Stimulated activated CD4-positive, alpha-beta T cell treated with anti-CD3 and anti-CD28 coated beads, Interleukin-4, amount 100 ng/mL, for 24 hours (primary cell): ENCODE measurements around the gene CFAP61.
A peak's percentile ranks its signal among the peaks of the same experiment; 100 is the strongest.
"Not testable (repeated sequence)": the region's sequence is repeated elsewhere in the genome, so short reads cannot be mapped to it uniquely, and the experiment has no call there.

Experiments
- DNase-seq: peaks from one replicate; pipeline ENCODE4 v3.0.0-alpha.2; 2020

Gene CFAP61

DNA sequence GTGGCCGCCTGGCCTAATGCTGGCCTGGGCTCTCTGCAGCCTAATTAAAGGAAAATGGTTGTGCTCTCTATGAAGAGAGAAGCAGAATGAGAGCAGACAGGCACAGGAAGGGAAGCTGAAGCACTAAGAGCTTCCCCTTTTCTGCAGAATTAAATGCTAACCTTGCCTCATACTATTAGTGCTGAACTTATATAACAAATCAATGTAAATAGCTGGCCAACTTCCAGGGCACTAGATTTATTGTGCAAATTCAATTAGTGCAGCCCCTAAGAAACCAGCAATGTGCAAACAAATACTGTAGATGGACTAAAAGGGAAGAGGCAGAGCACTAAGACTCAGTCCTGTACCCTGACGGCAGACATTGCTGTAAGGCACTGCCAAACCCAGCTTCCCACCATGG lies 279.5 kb downstream of the CFAP61 start:
- DNase-seq = no peak

DNA sequence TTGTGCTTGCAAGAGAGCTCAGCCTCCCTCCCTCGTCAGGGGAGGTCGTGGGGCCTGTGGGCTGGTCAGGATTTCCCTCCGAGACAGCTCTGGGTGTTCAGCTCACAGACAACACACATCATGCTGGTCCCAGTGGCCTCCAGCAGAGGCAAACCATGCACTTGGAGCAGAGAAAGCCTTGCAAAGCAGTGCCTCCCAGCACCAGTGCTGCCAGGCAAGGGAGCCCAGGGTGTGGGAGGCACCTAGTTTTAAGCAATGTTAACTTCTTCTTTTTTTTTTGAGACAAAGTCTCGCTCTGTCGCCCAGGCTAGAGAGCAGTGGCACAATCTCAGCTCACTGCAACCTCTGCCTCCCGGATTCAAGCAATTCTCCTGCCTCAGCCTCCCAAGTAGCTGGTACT lies 281.5 kb downstream of the CFAP61 start:
- DNase-seq = no peak

GRCh38 chr20:20334489-20334888 lies 282.2 kb downstream of the CFAP61 start:
- no peak for DNase-seq

DNA sequence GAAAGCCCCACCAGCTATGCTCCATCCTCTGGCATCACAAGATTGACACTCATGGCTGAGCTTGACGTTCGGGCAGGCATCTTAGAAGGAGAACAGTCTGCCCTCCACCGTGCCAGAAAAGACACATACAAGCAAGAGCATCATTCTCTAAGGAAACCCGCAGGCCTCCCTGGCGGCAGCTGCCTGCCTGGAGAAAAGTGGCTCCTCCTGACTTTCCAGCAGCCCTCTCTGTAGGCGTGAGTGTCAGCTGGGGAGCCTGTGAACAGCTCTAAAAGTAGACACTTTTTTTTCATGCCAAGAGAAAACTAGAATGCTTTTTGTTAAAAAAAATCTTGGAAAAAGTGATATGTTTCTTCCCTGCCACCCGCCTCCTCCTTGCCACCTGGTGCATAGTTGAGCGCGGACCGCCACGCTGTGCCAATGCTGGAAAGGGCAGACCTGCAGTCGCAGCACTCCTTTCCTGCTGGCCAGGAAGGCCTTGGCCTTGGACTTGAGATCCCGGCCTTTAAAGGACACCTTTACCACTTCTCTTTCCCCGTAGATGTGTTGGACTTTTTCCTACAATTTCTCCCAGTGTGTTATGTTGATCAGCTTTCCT lies 285.9 kb downstream of the CFAP61 start:
- DNase-seq = no peak

DNA sequence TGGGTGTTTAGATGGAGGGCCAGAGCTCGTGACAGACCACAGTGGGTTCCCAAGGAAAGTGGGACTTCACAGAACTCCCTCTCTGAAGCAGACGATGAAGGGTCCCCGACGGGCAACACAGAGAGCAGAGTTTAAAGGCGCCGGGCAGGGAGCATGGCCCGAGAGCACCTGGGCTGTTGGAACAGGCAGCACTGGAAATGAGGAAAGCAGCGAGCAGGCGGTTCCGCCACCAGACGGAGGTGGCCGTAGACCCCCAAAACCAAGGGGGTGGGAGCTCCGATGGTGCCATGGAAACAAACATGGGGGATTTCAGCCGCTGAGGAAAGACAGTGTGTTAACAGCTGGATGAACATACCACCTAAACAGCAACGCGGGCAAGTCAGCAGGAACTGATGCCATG lies 288.1 kb downstream of the CFAP61 start:
- DNase-seq = no peak

GRCh38 chr20:20341371-20341770 lies 289.0 kb downstream of the CFAP61 start:
- DNase-seq = no peak

DNA sequence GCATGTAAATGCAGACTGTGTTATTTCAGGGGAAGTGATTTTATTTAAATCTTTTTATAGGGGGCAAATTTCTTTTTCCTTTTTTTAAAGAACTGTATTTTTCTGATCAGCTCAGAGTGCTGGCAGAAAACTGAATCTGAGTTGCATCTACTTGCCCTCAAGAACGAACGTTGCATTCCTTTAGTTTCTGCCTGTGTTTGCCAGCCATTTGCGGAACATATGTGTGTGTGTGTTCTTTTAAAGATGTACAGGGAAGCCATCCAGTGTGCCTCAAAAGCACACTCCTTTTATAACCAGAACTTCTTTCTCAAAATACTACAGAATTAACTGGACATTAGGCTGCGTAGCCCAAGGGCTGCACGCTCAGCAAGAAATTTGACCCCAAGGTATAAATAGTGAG lies 289.7 kb downstream of the CFAP61 start:
- DNase-seq = no peak

- DNase-seq = no peak
Observed at GRCh38 chr20:20343932-20344331, 291.6 kb downstream of the CFAP61 start.

DNA sequence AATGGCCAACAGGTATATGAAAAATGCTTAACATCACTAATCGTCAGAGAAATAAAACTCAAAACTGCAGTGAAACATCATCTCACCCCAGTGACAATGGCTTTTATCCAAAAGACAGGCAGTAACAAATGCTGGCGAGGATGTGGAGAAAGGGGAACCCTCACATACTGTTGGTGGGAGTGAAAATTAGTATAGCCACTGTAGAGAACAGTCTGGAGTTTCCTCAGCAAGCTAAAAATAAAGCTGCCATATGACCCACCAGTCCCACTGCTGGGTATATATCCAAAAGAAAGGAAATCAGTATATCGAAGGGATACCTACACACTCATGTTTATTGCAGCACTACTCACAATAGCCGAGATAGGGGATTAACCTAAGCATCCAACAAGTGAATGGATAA lies 292.1 kb downstream of the CFAP61 start:
- no peak for DNase-seq

DNA sequence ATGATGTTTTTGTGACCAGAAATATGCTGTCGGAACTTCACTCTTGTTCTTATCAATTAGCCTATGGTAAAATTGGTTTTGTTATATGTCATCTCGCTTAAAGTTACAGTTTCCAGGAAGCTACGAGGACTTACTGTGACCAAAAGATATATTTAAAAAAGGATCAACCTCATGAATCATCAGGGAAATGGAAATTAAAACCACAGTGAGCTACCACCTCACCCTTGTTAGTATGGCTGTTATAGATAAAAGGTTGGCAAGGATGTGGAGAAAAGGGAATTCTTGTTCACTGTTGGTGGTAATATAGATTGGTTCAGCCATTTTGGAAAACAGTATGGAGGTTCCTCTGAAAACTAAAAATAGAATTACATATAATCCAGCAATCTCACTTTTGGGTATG lies 301.2 kb downstream of the CFAP61 start:
- DNase-seq = no peak

- DNase-seq = not testable (repeated sequence)
Observed at GRCh38 chr20:20355503-20355902, 303.2 kb downstream of the CFAP61 start.

- DNase-seq = no peak
Observed at GRCh38 chr20:20358801-20359200, 306.5 kb downstream of the CFAP61 start.

- no peak for DNase-seq
Observed at GRCh38 chr20:20359628-20360027, 307.3 kb downstream of the CFAP61 start.

- peak; percentile 45 for DNase-seq
Observed at GRCh38 chr20:20360464-20360863, 308.1 kb downstream of the CFAP61 start.

DNA sequence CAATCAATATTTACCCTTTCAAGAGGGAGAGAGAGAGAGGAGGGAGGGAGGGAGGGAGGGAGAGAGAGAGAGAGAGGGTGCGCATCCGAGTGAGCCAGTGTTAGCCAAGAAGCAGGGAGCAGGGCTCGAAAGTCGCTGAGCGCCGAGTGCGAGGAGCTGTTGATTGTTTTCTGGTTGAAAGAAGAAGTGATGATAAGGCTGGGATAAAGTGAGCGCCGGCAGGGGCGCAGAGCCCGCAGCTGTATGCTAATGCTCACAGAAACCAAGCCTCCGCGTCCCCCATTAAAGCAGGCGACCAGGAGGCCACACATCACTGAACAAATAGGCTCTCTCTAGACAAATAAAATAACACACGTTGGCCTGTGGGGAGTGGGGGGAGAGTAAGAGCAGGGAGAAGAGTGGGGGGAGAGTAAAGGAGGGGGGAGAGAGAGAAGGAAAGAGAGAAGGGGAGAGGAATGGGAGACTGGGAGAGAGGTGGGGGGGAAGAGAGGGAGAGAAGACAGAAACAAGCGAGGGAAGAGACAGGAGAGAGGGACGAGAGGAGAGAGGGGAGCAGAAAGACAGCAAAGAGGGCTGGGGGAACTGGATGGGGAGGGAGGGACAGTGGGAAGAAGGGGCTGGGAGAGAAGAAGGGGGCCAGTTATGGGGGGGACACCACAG lies 310.6 kb downstream of the CFAP61 start:
- DNase-seq = no peak

GRCh38 chr20:20363434-20363798 lies 311.1 kb downstream of the CFAP61 start:
- DNase-seq = no peak

- no peak for DNase-seq
Observed at GRCh38 chr20:20363799-20364592, 311.7 kb downstream of the CFAP61 start.

- no peak for DNase-seq
Observed at GRCh38 chr20:20364593-20365479, 312.5 kb downstream of the CFAP61 start.

GRCh38 chr20:20365480-20366161 lies 313.3 kb downstream of the CFAP61 start:
- DNase-seq = no peak

DNA sequence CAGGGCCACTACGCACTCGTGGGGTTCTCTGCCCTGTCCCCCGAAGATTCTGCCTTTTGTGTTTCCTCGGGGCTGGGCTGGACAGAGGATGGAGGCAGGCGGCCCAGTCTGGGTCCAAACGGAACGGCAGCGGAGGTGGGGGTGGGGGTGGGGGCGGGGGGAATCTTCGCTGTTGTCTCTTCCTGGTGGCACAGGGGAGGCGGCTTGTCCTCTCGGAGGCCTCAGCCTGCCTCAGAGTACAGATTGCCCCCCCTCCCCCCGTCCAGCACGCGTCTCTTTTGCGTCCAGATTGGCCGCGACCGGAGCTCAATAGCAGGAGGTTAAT lies 314.2 kb downstream of the CFAP61 start:
- DNase-seq = no peak

DNA sequence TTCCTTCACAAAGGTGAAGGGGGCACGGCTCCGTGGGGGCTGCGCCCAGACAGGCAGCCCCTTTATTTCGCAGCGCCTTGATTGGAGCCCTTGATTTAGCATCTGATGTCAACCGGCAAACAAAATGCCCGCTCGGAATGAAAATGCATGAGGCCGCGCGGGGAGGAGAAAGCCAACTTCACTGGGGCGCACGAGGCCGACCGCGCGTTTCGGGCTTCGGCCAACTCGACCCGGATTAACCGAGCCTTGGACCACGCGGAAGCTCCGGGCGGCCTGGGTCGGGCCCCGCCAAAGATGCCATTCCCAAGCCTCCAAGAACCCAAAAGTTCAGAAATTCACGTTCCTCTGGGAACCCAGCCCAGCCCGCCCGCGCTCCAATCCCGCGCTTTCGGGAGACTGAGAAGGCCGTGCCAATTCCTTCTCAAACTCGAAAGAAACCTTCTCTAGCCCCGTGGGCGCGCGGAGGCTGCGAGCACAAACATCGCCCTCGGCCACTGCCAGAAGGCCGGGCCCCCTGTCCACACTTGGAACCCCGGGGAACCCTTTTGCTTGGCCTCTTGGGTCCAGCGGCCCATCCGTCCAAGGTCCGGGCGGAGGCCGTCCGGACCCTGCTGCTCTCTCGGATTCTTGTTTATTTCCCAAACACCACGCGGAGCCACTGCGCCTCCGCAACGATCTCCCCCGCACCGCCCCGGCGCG lies 314.7 kb downstream of the CFAP61 start:
- no peak for DNase-seq
